RWPE2 (cell line): ENCODE results near the gene ADD1.

Source experiments
- ATAC-seq: fragments of 200-7000 bp; cut with Tn5 transposase; 3 replicates; pipeline ENCODE4 v1.9.1; 2021; ENCODE audit warnings: low read depth
- DNase-seq: peaks from one replicate; pipeline ENCODE4 v3.0.0-alpha.2; 2020; ENCODE audit warnings: low spot score
- H3K27ac ChIP-seq: fragments of 450-650 bp; 2 replicates; pipeline ENCODE4 v1.5.1; 2017; ENCODE audit warnings: mild to moderate bottlenecking; ENCODE audit not compliant: poor library complexity, severe bottlenecking
- H3K27me3 ChIP-seq: fragments of 250-450 bp; sonication (Bioruptor Pico); 2 replicates; pipeline ENCODE4 v1.5.1; 2021; ENCODE audit warnings: mild to moderate bottlenecking, moderate library complexity; ENCODE audit not compliant: insufficient read depth, poor library complexity, severe bottlenecking
- H3K36me3 ChIP-seq: fragments of 250-450 bp; sonication (Bioruptor Pico); 2 replicates; pipeline ENCODE4 v1.5.1; 2020; ENCODE audit warnings: low read depth, mild to moderate bottlenecking, moderate library complexity
- H3K4me1 ChIP-seq: fragments of 250-450 bp; sonication (Bioruptor Pico); 2 replicates; pipeline ENCODE4 v1.5.1; 2021; ENCODE audit warnings: mild to moderate bottlenecking, moderate library complexity; ENCODE audit not compliant: insufficient read depth, poor library complexity, severe bottlenecking
- H3K4me3 ChIP-seq: fragments of 250-450 bp; sonication (Bioruptor Pico); 2 replicates; pipeline ENCODE4 v1.5.1; 2021; ENCODE audit warnings: mild to moderate bottlenecking, moderate library complexity; ENCODE audit not compliant: severe bottlenecking
- H3K9me3 ChIP-seq: fragments of 250-450 bp; sonication (Bioruptor Pico); 2 replicates; pipeline ENCODE4 v1.5.1; 2021; ENCODE audit warnings: mild to moderate bottlenecking, moderate library complexity; ENCODE audit not compliant: severe bottlenecking
- CTCF ChIP-seq: fragments of 450-650 bp; IDR thresholded peaks from one replicate; pipeline ENCODE4 v1.5.1; 2017; ENCODE audit warnings: mild to moderate bottlenecking, moderate library complexity; ENCODE audit not compliant: poor library complexity, severe bottlenecking

ADD1 gene

GRCh38 chr4:2925931-2926860 lies 82.6 kb downstream of the ADD1 start:
- ATAC-seq, result no peak
- no peak overlapping the region for H3K27ac ChIP-seq

GRCh38 chr4:2927016-2927695 lies 83.5 kb downstream of the ADD1 start:
- Histone ChIP-seq H3K36me3 (peaks cover 80% of the 10 kb centered on the region), H3K27me3 (no peaks in the 10 kb centered on the region), H3K4me1 (peaks cover 9% of the 10 kb centered on the region), H3K9me3 (no peaks in the 10 kb centered on the region), H3K4me3 (no peak overlapping the region), H3K27ac (no peak overlapping the region)
- no peak for DNase-seq
- no peak for ATAC-seq
- TF ChIP-seq CTCF, result no peak

More at GRCh38 chr4:2925931-2926860, 82.6 kb downstream of the ADD1 start:
- no peak for TF ChIP-seq CTCF
- H3K27me3 ChIP-seq, result no peaks in the 10 kb centered on the region
- peaks cover 9% of the 10 kb centered on the region for H3K4me1 ChIP-seq
- DNase-seq, result no peak
- H3K9me3 ChIP-seq, result no peaks in the 10 kb centered on the region
- H3K36me3 ChIP-seq, result peaks cover 72% of the 10 kb centered on the region
- H3K4me3 ChIP-seq, result no peak overlapping the region

- DNase-seq (no peak), ATAC-seq (no peak)
- Histone ChIP-seq H3K9me3 (no peaks in the 10 kb centered on the region), H3K27me3 (no peaks in the 10 kb centered on the region), H3K4me1 (peaks cover 4% of the 10 kb centered on the region), H3K27ac (no peak overlapping the region), H3K36me3 (peaks cover 84% of the 10 kb centered on the region), H3K4me3 (no peak overlapping the region)
- no peak for TF ChIP-seq CTCF
These were observed 84.0 kb downstream of the ADD1 start for GRCh38 chr4:2927696-2928075.

- Histone ChIP-seq H3K36me3 (peaks cover 81% of the 10 kb centered on the region), H3K4me3 (no peak overlapping the region), H3K27ac (no peak overlapping the region), H3K9me3 (no peaks in the 10 kb centered on the region), H3K4me1 (no peaks in the 10 kb centered on the region), H3K27me3 (no peaks in the 10 kb centered on the region)
- DNase-seq, result no peak
- no peak for ATAC-seq
- no peak for TF ChIP-seq CTCF
These were observed 84.9 kb downstream of the ADD1 start for GRCh38 chr4:2928242-2929176.
